Measurements from ENCODE around the gene NDUFS1. TPM values are rescaled to one million over a fixed set of nuclear protein-coding genes. Genes with fewer than 3 reads are reported as not detected.
"Not testable (repeated sequence)": the region's sequence is repeated elsewhere in the genome, so short reads cannot be mapped to it uniquely, and the experiment has no call there.

NDUFS1 gene
- total RNA-seq, 2 experiments from 2014 or later: 81.2 to 89.3 TPM

DNA sequence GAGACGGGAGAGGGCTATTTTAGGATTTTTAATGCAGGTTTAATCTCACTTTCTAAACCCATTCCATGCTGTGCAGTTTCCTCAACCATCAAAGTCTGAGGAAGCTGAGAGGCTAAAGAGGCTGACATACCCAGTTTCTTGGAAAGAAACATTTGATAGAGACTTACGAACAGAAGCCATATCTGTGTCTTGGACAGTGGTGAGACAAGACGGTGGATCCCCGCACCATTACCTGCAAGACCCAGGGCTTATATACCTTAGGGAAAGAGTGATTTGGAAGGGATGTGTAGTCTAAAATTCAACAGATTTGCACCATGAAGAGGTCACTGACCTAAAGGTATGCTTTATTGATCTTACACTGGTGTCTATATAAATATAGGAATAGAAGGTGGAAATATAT, 13.9 kb upstream of the NDUFS1 start:
- Mint-ChIP-seq H3K27me3 (no peaks in the 10 kb centered on the region), H3K4me3 (no peak overlapping the region), H3K27ac (no peak overlapping the region), H3K9me3 (no peaks in the 10 kb centered on the region), H3K4me1 (ENCODE audit: low read depth) (no peaks in the 10 kb centered on the region), H3K36me3 (ENCODE audit: low read depth) (peaks cover 16% of the 10 kb centered on the region)
- no peak for ATAC-seq
- POLR2A ChIA-PET: no interaction called here
- TF ChIP-seq CTCF (IDR thresholded peaks at IDR 0.05): no peak
- no peak for DNase-seq
- intact Hi-C loops (cut with micrococcal nuclease): no loop called here
- CTCF ChIA-PET: no interaction called here

- CTCF ChIA-PET; H3K9me3 Mint-ChIP-seq; H3K27ac Mint-ChIP-seq; intact Hi-C loops (cut with micrococcal nuclease); POLR2A ChIA-PET; DNase-seq; ATAC-seq; H3K27me3 Mint-ChIP-seq; H3K4me1 Mint-ChIP-seq (ENCODE audit: low read depth); H3K4me3 Mint-ChIP-seq: not testable (repeated sequence)
- peaks cover 18% of the 10 kb centered on the region for H3K36me3 Mint-ChIP-seq (ENCODE audit: low read depth)
Observed at GRCh38 chr2:206171624-206172397, 12.6 kb upstream of the NDUFS1 start.

GRCh38 chr2:206168230-206168629, 9.0 kb upstream of the NDUFS1 start:
- POLR2A ChIA-PET; DNase-seq; ATAC-seq; H3K4me3 Mint-ChIP-seq; H3K27ac Mint-ChIP-seq; CTCF ChIA-PET; intact Hi-C loops (cut with micrococcal nuclease); H3K4me1 Mint-ChIP-seq (ENCODE audit: low read depth); H3K9me3 Mint-ChIP-seq; H3K27me3 Mint-ChIP-seq: not testable (repeated sequence)
- peaks cover 33% of the 10 kb centered on the region for H3K36me3 Mint-ChIP-seq (ENCODE audit: low read depth)

DNA sequence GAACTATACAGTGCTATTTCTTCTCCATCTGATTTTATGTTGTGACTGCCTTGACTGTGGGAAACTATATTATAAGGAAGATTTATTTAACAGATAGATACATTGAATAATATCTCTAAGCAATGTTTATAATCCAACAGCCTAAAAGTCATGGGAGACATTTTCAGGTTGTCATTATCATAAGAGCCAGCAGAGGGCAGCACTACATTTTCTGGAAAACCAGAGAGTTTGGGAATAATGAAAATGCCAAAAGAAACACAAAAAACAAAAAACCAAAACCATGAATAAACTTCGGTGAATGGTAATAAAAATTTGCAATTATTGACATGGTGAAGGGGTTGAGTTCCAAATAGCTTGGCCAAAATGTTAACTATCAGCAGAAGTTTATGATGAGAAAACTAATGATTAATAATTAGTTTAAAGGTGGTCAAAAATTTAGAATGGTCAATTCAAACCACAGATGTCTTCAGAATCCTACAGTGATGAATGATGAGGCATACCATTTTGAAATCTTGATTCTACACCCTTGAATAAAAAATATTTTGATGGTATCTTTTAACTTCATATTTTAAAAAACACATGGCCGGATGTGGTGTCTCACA, 5.1 kb upstream of the NDUFS1 start:
- TF ChIP-seq CTCF (IDR thresholded peaks at IDR 0.05): peak; percentile 96
- Mint-ChIP-seq H3K36me3 (ENCODE audit: low read depth) (peaks cover 57% of the 10 kb centered on the region), H3K4me3 (no peak overlapping the region), H3K27me3 (no peaks in the 10 kb centered on the region), H3K4me1 (ENCODE audit: low read depth) (peaks cover 30% of the 10 kb centered on the region), H3K9me3 (no peaks in the 10 kb centered on the region), H3K27ac (peak overlapping the region; percentile 34)
- DNase-seq: peak; percentile 25
- ChIA-PET POLR2A (interaction anchor here (1.6 kb wide), 1 partner anchor 13 kb away, joined by 4 read pairs; no protein-coding TSS in a partner anchor), CTCF (interaction anchor here (0.9 to 1.0 kb wide), 2 partner anchors 178 to 288 kb away, joined by 3 read pairs; no protein-coding TSS in a partner anchor)
- intact Hi-C loops (cut with micrococcal nuclease): no loop called here
- no peak for ATAC-seq

GRCh38 chr2:206163251-206163880, 4.1 kb upstream of the NDUFS1 start:
- Mint-ChIP-seq H3K36me3 (ENCODE audit: low read depth) (peaks cover 55% of the 10 kb centered on the region), H3K27me3 (no peaks in the 10 kb centered on the region), H3K27ac (peak overlapping the region; percentile 63), H3K4me3 (peak overlapping the region; percentile 75), H3K4me1 (ENCODE audit: low read depth) (peaks cover 32% of the 10 kb centered on the region), H3K9me3 (no peaks in the 10 kb centered on the region)
- POLR2A ChIA-PET: interaction anchor here (1.4 kb wide), 1 partner anchor 77 kb away, joined by 5 read pairs; the partner anchor contains the start of gene INO80D
- intact Hi-C loops (cut with micrococcal nuclease): no loop called here
- CTCF ChIA-PET: no interaction called here
- no peak for TF ChIP-seq CTCF (IDR thresholded peaks at IDR 0.05)
- ATAC-seq: no peak
- DNase-seq: peak; percentile 7

- H3K36me3 Mint-ChIP-seq (ENCODE audit: low read depth): peaks cover 58% of the 10 kb centered on the region
- peak overlapping the region; percentile 75 for H3K4me3 Mint-ChIP-seq
- H3K9me3 Mint-ChIP-seq; DNase-seq; ATAC-seq; CTCF ChIA-PET; intact Hi-C loops (cut with micrococcal nuclease); H3K27me3 Mint-ChIP-seq: not testable (repeated sequence)
- peak overlapping the region; percentile 63 for H3K27ac Mint-ChIP-seq
- POLR2A ChIA-PET: interaction anchor here (0.7 to 1.4 kb wide), 3 partner anchors 76 to 557 kb away, joined by 3 to 5 read pairs (median 3); partner anchors contain the start of gene INO80D
- peaks cover 39% of the 10 kb centered on the region for H3K4me1 Mint-ChIP-seq (ENCODE audit: low read depth)
Observed at GRCh38 chr2:206162401-206162800, 3.2 kb upstream of the NDUFS1 start.
